ENCODE data around the gene KRTAP1-5.

DNA sequence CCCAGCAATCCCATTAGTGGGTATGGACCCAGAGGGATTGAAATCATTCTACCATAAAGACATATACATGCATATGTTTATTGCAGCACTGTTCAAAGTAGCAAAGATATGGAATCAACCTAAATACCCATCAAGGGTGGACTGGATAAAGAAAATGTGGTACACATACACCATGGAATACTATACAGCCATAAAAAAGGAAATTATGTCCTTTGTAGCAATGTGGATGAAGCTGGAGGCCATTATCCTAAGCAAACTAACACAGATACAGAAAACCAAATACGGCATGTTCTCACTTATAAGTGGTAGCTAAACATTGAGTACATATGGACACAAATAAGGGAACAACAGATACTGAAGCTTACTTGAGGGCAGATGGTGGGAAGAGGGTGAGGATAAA lies 30.5 kb upstream of the KRTAP1-5 start:
- TF ChIP-seq CTCF (IDR thresholded peaks at IDR 0.05) (no peak), POLR2A (IDR thresholded peaks at IDR 0.05) (no peak)

Data from Peyer's patch (tissue), 4 donors.